HG03039 (cell line): Measurements from ENCODE around the gene SORCS2.

Source experiments
- ATAC-seq: cut with Tn5 transposase; IDR thresholded peaks from one replicate; pipeline ENCODE4 v1.9.1; 2021; ENCODE audit warnings: mild to moderate bottlenecking, moderate library complexity; ENCODE audit not compliant: unreplicated experiment

Gene SORCS2

GRCh38 chr4:7689773-7690693, 497.7 kb downstream of the SORCS2 start:
- ATAC-seq: no peak

DNA sequence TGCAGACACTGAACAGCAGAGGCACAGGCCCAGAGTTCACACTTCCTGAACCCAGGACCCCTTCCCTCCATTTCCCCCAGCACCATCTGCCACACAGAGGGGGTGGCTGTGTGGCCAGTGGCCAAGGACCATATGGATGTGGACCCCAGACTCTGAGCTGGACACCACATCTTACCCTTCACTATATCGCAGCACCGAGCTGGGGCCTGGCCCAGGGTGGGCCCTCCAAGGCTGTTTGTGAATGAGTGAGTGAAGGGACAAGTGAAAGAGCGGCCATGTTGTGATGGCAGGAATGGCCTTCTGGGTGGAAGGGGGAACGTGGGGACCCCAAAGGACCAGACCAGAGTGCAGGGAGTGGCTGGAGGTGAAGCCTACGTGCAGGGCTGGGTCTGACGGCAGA, 498.7 kb downstream of the SORCS2 start:
- no peak for ATAC-seq

DNA sequence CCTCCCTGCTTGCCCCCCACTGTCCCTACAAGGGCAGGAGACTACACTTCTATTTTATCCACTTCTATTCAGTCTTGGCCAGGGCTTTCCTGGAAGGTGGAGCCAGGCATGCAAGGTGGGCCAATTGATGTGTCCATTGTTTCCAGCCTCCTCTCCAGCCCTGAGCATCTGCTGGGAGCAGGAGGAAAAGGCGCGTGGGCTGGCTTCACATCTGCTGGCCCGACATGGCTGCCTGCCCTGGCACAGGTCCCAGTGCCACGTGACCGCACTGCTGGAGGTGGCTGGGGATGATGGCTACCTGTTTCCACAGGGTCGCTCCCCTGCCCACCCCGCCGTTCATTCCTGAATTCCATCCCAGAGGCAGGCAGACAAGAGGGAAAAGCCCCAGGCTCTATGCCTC, 499.6 kb downstream of the SORCS2 start:
- no peak for ATAC-seq

DNA sequence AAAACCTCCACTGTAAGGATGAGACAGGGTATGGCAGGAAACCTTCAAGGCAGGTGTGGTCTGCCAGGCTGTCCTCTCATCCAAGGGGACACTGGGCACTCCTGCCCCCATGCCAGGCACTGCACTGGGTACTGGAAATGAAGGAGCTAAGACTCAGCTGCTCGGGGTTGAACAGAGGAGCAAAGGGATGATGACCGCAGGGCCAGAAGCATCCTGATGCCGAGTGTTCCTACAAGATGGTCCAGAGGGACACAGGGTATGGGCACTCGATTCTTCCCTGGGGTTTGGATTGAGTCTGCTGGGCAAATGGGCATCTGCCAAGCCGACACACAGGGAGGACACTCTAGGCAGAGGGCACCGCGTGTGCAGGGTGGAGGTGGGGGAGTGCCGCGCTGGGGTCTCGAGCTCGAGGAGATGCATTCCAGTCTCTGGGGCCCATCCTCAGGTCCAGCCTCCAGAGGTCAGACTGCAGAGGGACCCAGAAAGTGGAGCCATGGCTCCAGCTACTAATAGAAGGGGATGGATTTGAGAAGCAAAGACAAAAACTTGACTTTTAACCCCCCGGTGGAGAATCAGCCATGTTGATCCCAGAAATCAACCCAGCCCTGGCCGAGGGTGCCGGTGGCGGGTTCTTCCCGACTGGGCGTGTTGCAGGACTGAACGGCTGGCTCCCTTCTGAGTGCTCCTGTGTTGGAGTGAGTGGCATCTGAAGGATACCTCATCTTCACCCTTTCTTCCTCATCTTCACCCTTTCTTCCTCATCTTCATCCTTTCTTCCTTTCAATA, 500.3 kb downstream of the SORCS2 start:
- no peak for ATAC-seq

DNA sequence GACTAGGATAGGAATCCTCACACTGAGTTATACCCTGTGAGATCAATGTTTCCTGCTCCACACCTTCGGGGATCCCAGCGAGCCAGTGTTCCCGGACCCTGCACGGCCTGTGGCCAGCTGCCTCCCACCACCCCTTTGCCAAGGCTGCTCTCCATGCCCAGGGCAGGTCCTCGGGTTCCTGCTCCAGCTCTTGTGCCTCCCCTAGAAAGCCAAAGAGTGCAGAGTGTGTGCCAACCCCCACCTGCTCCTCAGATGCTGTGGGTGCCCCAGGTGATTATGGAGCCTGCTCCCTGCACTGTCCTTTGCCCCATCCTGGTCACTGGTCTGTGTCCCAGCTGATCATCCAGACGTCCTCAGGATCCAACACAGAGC, 500.9 kb downstream of the SORCS2 start:
- no peak for ATAC-seq

GRCh38 chr4:7693711-7694110, 501.4 kb downstream of the SORCS2 start:
- no peak for ATAC-seq

DNA sequence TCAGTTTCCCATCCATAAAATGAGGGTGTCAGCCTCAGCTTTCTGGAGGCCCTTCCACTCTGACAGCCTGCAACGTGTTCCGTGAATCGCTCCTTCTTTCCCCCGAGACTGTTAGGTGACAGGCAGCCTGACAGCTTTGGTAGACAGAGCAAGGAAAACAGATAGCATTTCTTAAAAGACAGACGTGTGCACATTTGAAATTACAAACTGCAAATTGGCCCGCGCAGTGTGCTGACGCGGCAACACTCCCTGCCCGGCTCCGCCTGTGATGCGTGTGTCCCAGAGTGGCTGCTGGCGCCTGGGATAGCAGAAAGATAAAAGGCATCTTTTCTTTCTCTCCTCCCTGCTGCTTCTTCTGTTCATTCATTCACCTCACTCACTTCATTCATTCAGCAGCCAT, 502.0 kb downstream of the SORCS2 start:
- no peak for ATAC-seq

GRCh38 chr4:7697343-7697742, 505.0 kb downstream of the SORCS2 start:
- ATAC-seq: no peak

DNA sequence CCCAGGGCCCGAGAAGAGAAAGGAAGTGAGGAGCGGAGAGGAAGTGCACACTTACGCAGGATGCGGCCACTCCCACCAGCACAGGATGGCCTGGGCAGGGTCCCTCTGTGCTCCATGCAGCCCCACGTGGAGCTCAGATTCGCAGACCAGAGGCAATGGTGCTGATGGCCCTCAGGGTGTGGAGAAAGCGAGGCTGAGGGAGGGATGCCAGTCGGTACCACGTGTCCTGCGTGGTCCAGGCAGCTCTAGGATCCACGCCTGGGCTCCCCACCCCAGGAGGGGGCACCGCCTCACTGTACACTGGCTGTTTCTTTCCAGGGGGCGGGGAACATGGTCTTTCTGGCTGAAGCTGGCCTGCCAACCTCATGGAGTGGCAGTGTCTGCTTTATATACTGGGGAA, 505.5 kb downstream of the SORCS2 start:
- ATAC-seq: no peak

GRCh38 chr4:7698584-7698983, 506.2 kb downstream of the SORCS2 start:
- no peak for ATAC-seq

DNA sequence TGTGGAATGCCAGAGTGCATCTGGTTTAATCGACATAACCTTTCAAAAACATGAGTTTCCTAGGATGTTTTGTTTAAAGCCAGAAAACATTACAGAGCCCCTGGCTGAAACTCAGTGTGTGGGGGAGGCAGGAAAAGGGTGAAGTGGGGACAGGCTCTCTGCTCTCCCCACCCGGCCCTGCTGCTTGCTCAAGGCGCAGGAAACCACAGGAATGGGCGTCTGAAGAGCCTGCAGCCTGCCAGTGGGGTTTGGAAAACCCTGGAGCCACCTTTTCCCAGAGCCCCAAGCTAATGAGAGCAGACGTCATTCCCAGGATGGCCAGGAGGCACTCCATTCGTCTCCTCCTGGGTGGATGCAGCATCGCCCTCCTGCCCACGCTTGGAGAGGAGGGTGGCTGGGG, 506.7 kb downstream of the SORCS2 start:
- no peak for ATAC-seq

GRCh38 chr4:7699825-7700224, 507.5 kb downstream of the SORCS2 start:
- ATAC-seq: no peak

DNA sequence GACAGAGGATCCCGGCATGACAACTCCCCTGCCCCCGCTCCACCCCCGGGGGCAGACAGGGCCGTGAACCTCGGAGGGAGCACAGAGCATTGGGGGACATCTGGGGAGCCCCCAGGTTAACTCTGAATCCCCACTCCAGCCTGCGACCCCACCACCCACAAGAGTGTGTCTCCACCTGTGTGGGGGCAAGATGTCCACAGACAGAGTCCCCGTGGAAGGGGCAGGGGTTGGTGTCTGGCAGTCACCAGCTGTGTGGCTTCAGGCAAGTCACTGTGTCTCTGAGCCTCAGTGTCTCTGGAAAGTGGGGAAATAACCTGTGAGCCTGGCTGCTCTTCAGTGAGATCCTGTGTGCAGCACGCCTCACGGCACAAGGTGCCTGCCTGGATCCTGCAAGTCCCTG, 508.3 kb downstream of the SORCS2 start:
- ATAC-seq: no peak

DNA sequence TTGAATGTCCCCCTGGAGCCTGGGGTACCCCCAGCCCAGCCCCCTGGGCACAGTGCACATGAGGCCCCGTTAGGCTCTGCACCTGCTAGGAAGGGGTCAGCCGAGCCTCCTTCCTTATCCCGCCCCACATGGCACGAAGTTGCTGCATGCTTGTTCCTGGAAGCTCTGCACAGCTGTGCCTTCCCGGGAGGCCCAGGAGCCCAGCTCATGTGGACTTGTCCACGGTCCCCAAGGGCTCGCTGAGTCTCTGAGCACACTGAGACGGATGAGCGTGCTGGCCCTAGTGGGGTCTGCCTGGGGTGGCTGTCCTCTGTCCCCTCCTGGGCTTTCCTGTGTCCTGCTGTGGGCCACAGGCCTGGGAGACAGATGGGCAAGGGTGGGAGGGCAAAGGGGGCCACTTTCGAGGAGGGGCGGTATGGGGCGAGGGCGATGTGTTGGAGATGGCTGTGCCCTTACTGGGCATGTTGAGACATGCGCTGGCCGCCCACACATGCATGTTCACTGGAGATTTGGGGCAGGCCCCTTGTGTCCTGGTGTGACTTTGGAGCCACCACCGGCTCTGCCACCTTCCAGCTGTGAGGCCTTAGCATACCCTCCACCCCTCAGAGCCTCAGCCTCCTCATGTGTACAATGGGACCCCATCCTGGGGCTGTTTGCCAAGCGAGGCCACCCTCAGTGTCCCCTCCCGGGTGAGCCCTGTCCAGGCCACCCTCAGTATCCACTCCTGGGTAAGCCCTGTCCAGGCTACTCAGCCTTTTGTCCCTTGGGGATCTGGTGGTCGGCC, 509.7 kb downstream of the SORCS2 start:
- ATAC-seq: no peak

- no peak for ATAC-seq
Measured at GRCh38 chr4:7703688-7704087, 511.4 kb downstream of the SORCS2 start.

DNA sequence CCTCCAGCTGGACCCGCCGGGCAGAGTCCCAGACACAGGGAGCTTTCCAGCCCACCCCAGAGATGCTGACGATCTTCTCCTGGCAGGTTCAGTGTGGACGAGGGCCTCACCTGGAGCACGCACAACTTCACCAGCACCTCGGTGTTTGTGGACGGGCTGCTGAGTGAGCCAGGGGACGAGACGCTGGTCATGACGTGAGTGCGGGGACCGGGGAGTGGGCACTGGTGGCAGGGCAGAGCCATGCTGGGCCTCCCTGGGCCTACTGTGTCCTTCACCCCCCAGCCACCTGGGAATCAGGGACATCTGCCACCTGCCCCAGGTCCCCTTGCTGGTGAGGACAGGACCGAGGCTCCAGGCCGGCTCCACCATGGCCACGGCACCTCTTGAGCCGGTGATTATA, 511.8 kb downstream of the SORCS2 start:
- ATAC-seq: no peak

- no peak for ATAC-seq
Measured at GRCh38 chr4:7704625-7705024, 512.3 kb downstream of the SORCS2 start.

DNA sequence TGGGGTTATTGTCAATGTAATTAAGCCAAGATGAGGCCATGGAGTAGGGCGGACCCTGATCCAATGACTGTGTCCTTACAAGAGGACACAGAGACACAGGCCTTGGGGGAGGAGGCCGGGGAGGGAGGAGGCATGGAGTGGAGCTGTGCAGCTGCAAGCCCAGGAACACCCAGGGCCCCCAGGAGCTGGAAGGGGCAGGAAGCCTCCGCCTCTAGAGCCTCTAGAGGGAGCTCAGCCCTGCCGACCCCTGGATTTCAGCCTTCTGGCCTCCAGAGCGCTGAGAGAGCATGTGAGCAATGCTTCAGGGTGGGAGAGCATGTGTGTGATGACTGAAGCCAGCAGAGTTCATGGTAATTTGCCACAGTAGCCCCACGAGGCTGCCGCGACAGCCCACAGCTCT, 512.7 kb downstream of the SORCS2 start:
- no peak for ATAC-seq

DNA sequence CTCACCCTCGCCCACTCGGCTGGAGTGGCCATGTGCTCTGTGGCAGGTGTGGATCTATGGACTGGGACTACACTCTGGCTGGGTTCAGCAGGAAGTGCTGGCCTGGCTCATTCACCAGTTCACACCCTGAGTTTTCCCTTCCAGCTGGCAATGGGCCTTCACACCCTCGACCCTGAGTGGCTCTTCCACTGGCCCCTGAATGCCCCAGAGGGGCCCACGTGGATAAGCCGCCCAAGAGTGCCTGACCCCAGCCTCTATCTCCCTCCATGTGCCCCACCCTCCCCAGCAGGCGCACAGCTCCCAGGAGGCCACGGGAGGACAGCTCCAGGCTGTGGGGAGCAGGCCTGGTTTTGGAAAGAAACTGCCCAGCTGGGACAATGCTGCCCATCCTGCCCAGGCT, 513.3 kb downstream of the SORCS2 start:
- ATAC-seq: no peak

GRCh38 chr4:7708238-7708637, 515.9 kb downstream of the SORCS2 start:
- no peak for ATAC-seq

GRCh38 chr4:7708981-7709380, 516.6 kb downstream of the SORCS2 start:
- no peak for ATAC-seq
